HG02870 (cell line): ENCODE data around the gene PHACTR3.
A peak's percentile ranks its signal among the peaks of the same experiment; 100 is the strongest.

Experiments used
- ATAC-seq: cut with Tn5 transposase; IDR thresholded peaks from one replicate; pipeline ENCODE4 v1.9.1; 2021; ENCODE audit warnings: mild to moderate bottlenecking, moderate library complexity; ENCODE audit not compliant: unreplicated experiment

PHACTR3 gene

DNA sequence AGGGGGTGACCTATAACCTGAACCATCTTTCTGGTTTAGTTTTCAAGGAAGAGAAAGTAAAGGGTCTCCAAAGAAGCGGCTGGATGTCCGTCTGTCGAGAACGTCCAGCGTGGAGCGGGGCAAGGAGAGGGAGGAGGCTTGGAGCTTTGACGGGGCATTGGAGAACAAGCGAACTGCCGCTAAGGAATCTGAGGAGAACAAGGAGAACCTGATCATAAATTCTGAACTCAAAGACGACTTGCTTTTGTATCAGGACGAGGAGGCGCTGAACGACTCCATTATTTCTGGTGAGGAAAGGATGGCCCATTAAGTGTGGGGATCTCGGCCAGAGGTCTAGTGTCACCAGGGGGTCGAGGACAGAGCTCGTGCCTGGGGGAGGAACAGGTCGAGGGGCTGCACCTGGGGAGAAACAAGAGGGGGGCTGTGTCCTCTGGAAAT, 169.9 kb downstream of the PHACTR3 start:
- no peak for ATAC-seq

- no peak for ATAC-seq
These were observed 170.8 kb downstream of the PHACTR3 start for GRCh38 chr20:59774921-59775686.

GRCh38 chr20:59775687-59776055, 171.3 kb downstream of the PHACTR3 start:
- no peak for ATAC-seq

DNA sequence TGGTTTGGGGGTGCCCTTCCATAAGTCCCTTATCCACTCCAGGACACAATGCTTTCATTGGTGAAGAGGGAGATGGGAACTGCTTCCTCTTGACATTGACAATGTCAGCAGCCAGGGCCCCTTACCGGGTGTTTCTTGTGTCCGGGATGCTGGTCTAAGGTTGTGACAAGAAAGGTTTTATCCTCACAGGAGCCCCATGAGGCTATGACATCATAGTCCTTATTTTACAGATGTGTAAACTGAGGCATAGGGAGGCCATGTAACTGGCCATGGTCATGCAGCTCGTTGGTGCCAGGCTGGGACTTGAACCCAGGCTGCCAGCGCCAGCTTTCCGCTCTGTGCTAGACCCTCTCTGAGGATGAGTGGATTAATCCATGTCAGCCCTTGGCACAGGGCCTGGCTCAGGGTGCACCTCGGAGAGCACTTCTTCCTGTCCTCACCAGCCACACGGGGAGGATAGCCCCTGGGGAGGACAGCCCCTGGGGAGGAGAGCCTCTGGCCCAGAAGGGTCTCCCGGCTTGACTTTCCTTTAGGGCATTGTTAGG, 171.8 kb downstream of the PHACTR3 start:
- no peak for ATAC-seq

DNA sequence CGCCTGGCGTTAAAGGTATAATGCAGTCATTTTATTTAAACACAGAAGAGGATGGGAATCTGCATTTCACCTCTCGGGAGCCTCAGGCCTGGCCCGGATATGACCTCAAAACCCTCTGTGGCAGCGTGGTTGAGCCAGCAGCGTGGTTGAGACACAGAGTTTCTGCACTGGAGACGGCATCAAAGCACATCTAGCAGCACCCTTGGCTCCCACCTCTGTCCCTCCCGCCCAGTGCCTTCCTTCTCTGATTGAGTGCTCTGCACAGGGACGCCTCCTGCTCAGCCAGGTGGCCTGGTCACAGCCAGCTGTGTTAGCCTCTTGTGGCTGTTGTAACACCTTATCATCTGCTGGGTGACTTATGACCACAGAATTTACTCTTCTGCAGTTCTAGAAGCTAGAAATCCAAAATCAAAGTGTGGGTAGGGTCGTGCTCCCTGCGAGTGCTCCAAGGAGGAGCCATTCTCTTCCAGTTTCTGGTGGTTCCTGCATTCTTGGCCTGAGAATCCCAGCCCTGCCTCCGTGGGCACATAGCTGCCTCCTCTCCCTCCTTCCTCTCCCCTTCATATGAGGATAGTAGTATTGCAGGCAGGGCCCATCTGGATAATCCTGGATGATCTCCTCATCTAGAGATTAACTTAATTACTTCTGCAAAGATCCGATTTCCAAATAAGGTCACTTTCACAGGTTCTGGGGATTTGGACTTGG, 172.4 kb downstream of the PHACTR3 start:
- no peak for ATAC-seq

DNA sequence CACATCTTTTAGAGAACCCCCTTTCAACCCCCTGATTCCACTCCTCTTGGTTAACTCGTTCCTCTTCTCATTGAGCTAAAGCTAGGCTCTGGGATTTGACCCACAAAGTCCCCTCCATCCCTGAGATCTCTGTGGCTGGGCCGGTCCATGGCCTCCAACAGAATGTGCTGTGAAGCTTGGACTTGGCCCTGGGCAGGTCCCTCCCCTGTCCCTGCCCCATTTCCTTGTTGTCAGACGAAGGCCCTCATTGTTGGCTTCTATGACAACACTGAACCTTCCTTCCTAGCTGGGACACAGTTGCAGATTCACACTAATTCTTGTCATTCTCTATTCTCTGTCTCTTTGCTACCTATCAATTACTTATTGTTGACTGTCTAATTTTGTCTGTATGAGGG, 173.0 kb downstream of the PHACTR3 start:
- ATAC-seq, result no peak

GRCh38 chr20:59777814-59778575, 173.7 kb downstream of the PHACTR3 start:
- ATAC-seq, result no peak

DNA sequence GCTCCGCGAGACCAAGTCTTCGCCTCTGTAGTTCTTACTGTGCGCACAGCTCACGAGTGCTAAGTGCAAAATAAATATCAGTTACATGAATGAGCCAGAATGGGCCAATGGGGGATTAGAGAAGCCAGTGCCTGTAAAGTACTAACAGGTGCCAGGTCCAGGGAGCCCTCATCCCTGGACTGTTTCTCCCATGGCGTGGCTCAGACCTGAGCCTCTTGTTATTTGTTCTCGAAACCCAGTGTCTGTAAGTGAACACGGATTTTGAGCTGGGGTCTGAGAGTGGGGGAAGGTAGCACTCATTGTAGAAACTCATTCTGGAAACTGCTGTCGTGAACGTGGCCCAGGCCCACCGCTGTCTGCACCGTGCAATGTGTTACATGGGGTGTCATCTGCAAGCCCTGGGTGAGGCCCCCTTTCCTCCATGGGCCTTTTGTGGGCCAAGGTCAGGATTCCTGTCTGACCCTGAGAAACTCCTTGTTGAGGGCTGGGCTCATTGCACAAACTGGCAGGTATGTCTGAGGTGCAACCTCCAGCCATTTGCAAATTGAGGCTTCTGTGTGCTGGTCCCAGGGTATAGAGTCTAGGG, 174.4 kb downstream of the PHACTR3 start:
- ATAC-seq, result no peak

DNA sequence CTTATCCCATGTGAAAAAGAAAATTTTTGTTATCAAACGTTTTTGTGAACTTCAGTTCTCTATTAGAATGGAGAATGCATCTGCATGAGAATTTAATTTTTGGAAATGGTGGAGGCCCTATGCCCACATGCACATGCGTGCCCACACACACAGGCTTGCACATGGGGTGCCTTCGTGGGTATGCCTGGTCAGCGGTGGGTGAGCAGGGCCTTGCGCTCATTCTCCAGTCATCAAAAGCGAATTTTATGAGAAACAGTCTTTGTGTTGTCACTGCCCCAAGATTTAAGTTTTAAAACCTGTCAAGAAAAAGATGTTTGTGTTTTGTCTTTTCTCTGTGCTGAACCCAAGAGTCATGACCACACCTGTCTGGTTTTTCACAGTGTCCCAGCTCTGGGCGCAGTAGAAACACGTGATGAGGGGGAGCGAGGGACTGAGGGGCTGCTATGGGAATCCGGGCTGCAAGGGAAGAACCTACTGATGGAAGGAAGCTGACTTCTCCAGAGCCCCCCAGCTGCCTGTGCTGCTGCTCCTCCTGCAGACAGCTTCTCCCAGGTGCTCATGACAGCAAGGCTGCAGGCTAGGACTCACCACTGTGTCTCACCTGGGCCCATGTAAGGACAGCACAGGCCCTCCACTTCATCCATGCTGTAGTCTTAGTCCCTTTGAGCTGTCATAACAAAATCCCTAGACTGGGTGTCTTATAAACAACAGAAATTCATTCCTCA, 175.5 kb downstream of the PHACTR3 start:
- no peak for ATAC-seq

GRCh38 chr20:59780494-59781185, 176.3 kb downstream of the PHACTR3 start:
- no peak for ATAC-seq

- no peak for ATAC-seq
These were observed 176.9 kb downstream of the PHACTR3 start for GRCh38 chr20:59781226-59781625.

GRCh38 chr20:59782986-59783640, 178.8 kb downstream of the PHACTR3 start:
- ATAC-seq, result peak; percentile 53

GRCh38 chr20:59783641-59784010, 179.3 kb downstream of the PHACTR3 start:
- ATAC-seq, result no peak

- ATAC-seq, result no peak
These were observed 180.0 kb downstream of the PHACTR3 start for GRCh38 chr20:59784365-59784764.

DNA sequence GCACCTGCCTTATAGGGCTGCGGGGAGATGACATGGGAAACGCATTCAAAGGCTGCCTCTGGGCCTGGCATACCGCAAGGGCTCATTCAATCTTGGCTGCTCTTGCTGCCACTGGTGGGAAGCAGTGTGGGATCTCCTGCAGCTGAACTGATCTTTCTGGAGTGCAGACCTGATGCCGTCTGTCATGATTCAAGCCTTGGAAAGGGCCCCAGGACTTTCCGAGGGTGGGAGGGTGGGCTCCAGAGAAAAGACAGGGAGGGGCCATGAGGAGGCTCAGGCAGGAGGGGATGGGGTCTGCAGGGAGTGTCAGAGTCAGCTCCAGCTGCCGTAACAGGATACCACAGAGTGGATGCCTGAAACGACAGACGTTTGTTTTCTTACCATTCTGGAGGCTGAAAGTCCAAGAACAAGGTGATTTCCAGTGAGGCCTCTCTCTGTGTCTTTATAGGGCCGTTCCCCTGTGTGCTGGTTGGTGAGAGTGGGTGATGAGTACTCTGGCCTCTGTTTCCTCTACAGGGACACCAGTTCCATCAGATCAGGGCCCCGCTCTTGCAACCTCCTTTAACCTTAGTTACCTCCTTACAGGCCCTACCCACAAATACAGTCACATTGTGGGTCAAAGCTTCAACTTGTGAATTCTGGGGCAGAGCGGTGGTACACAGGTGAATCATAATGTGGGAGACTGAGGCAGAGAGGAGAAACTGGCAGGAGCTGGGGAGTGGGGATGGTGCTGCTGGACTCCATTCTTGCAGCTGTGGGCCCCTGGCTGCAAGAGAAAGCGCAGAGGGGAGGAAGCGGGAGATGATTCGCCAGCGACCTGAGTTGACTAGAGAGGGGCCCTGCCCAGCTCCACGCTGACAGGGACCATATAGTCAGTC, 180.7 kb downstream of the PHACTR3 start:
- no peak for ATAC-seq

- ATAC-seq, result no peak
These were observed 181.3 kb downstream of the PHACTR3 start for GRCh38 chr20:59785669-59785959.

DNA sequence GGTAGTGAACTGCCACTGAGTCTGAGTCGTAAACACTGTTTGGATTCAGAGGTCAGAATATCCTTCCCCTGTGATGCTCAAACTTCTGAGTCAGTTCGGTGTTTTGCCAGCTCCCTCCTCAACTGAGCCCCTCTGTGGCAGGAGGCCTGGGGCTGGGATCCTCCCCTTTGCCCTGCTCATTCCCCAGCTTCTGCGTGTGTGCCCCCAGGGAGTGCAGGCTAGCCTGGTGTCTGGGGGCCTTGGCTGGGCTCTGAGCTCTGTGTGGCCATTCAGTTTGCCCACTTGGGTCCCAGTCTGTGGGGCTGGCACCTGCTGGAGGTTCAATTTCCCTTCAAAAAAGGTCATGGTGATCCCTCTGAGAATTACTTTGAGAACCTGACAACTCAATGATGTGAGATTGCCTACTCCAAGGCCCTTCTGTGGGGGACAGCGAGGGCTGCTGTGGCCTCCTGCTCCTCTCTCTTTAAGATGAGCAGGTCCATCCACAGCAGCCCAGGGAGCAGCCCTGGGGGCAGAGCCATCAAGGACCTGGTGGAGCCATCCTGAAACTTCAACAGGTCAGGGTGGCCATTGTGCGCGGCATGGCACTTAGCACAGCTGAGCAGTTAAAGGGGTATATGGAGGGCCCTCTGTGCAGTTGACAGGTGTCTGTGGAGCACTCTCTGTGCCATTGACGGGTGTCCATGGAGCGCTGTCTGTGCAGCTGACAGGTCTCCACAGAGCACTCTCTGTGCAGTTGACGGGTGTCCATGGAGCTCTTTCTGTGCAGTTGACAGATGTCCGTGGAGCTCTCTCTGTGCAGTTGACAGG, 181.9 kb downstream of the PHACTR3 start:
- ATAC-seq, result no peak
